C4-2B (cell line): ENCODE measurements around the gene ZBED4.

Experiments
- H3K27ac ChIP-seq: fragments of 450-650 bp; 2 replicates; pipeline ENCODE4 v1.5.1; 2017
- CTCF ChIP-seq: fragments of 450-650 bp; conservative IDR thresholded peaks from 2 replicates; pipeline ENCODE4 v1.5.1; 2017; ENCODE audit warnings: mild to moderate bottlenecking
- ZFX ChIP-seq: fragments of 450-650 bp; IDR thresholded peaks from 2 replicates; pipeline ENCODE4 v1.6.1; 2017

ZBED4 gene

GRCh38 chr22:49892226-49892899 is 38.7 kb downstream of the ZBED4 start:
- TF ChIP-seq ZFX (no peak), CTCF (no peak)
- no peak overlapping the region for H3K27ac ChIP-seq

GRCh38 chr22:49893025-49893424 is 39.4 kb downstream of the ZBED4 start:
- no peak for TF ChIP-seq ZFX
- no peak for TF ChIP-seq CTCF
- H3K27ac ChIP-seq: no peak overlapping the region

- no peak for TF ChIP-seq ZFX
- no peak for TF ChIP-seq CTCF
- no peak overlapping the region for H3K27ac ChIP-seq
Observed at GRCh38 chr22:49894322-49895054, 40.8 kb downstream of the ZBED4 start.

GRCh38 chr22:49896201-49896600 is 42.6 kb downstream of the ZBED4 start:
- no peak overlapping the region for H3K27ac ChIP-seq
- TF ChIP-seq ZFX (no peak), CTCF (no peak)

- TF ChIP-seq ZFX (no peak), CTCF (no peak)
- no peak overlapping the region for H3K27ac ChIP-seq
Observed at GRCh38 chr22:49897015-49897684, 43.5 kb downstream of the ZBED4 start.

GRCh38 chr22:49899530-49899929 is 45.9 kb downstream of the ZBED4 start:
- no peak for TF ChIP-seq CTCF
- no peak for TF ChIP-seq ZFX
- no peak overlapping the region for H3K27ac ChIP-seq

GRCh38 chr22:49900441-49901230 is 47.0 kb downstream of the ZBED4 start:
- H3K27ac ChIP-seq: no peak overlapping the region
- TF ChIP-seq ZFX (no peak), CTCF (no peak)
